Naive B cell (primary cell): ENCODE measurements around the gene INO80. TPM values are rescaled to one million over a fixed set of nuclear protein-coding genes. Genes with fewer than 3 reads are reported as not detected.
"Not testable (repeated sequence)": the region's sequence is repeated elsewhere in the genome, so short reads cannot be mapped to it uniquely, and the experiment has no call there.

ENCODE experiments used
- ATAC-seq, 2 donors: fragments of 150-1000 bp; cut with Tn5 transposase; 2 replicates each; pipeline ENCODE4 v1.10.0; 2021; ENCODE audit warnings: low read depth in 2 of 2, mild to moderate bottlenecking in 2 of 2, moderate library complexity in 2 of 2
- DNase-seq: peaks from one replicate; pipeline ENCODE4 v3.0.0; 2022
- H3K27ac Mint-ChIP-seq, 6 donors: one replicate each; pipeline ENCODE4 v1.8.0; 2020 to 2022; ENCODE audit warnings: mild to moderate bottlenecking in 6 of 6, mixed read lengths in 6 of 6, moderate library complexity in 5 of 6, inconsistent platforms in 2 of 6
- H3K27me3 Mint-ChIP-seq, 3 donors: one replicate each; pipeline ENCODE4 v1.8.0; 2021 to 2022; ENCODE audit warnings: mixed read lengths in 3 of 3, mild to moderate bottlenecking in 1 of 3
- H3K36me3 Mint-ChIP-seq, 2 donors: one replicate each; pipeline ENCODE4 v1.8.0; 2020 to 2022; ENCODE audit warnings: mixed read lengths in 2 of 2, inconsistent platforms in 1 of 2, mild to moderate bottlenecking in 1 of 2
- H3K4me1 Mint-ChIP-seq, 3 donors: one replicate each; pipeline ENCODE4 v1.8.0; 2020 to 2022; ENCODE audit warnings: mixed read lengths in 3 of 3, inconsistent platforms in 1 of 3, mild to moderate bottlenecking in 1 of 3, moderate library complexity in 1 of 3
- H3K4me3 Mint-ChIP-seq, 8 donors: one replicate each; pipeline ENCODE4 v1.8.0; 2020 to 2022; ENCODE audit warnings: mild to moderate bottlenecking in 8 of 8, mixed read lengths in 8 of 8, moderate library complexity in 8 of 8, inconsistent platforms in 2 of 8
- H3K9me3 Mint-ChIP-seq, 7 donors: one replicate each; pipeline ENCODE4 v1.8.0; 2020 to 2022; ENCODE audit warnings: mixed read lengths in 7 of 7, mild to moderate bottlenecking in 5 of 7, inconsistent platforms in 2 of 7, moderate library complexity in 1 of 7
- polyA plus RNA-seq, 6 donors: library from polyadenylated mRNA; unstranded; fragments of 300-500 nt; fragmentation: Illumina TruSeq; gene quantifications; one replicate each; pipeline ENCODE4 v1.2.3, GENCODE V29; 2021; ENCODE audit warnings: low read depth in 6 of 6

Gene INO80
- polyA plus RNA-seq, 6 donors from 2014 or later = 3.4 to 17.1 (median 7.5) TPM

DNA sequence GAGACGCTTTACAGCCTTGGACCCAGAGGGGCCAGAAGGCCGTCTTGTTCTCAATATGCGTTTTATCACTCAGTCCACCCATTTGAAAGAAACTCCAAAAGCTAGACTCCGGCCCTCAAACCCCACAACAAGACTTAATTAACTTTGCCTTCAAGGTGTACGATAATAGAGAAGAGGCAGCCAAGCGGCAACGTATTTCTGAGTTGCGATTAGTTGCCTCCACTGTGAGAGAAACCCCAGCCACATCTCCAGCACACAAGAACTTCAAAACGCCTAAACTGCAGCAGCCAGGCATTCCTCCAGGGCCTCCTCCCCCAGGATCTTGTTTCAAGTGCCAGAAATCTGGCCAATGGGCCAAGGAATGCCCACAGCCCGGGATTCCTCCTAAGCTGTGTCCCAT lies 17.4 kb upstream of the INO80 start:
- H3K9me3 Mint-ChIP-seq = peaks cover 0 to 14% (median 5%) of the 10 kb centered on the region in 7 donors
- no peaks in the 10 kb centered on the region for H3K4me1 Mint-ChIP-seq
- no peak overlapping the region for H3K27ac Mint-ChIP-seq
- H3K36me3 Mint-ChIP-seq = peaks cover 4 to 9% of the 10 kb centered on the region in 2 donors
- peaks cover 0 to 19% (median 11%) of the 10 kb centered on the region in 3 donors for H3K27me3 Mint-ChIP-seq
- ATAC-seq = no peak
- H3K4me3 Mint-ChIP-seq = no peak overlapping the region
- DNase-seq = no peak

DNA sequence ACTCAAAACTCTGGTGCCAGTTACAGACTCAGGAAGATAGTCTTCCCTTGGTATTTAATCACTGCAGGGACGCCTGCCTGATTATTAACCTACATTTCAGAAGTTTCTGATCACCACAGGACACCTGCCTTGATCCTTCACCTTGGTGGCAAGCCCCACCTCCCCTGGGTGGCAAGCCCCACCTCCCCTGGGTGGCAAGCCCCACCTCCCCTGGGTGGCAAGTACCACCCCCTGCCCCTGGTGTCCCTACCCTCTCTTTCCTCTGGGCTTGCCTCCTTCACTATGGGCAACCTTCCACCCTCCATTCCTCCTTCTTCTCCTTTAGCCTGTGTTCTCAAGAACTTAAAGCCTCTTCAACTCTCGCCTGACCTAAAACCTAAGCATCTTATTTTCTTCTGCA lies 16.0 kb upstream of the INO80 start:
- H3K36me3 Mint-ChIP-seq, H3K27ac Mint-ChIP-seq, DNase-seq, H3K4me1 Mint-ChIP-seq, H3K4me3 Mint-ChIP-seq: not testable (repeated sequence)
- H3K9me3 Mint-ChIP-seq = peaks cover 0 to 14% (median 5%) of the 10 kb centered on the region in 7 donors
- ATAC-seq = peak in 1 of 2 donors; percentile 37
- peaks cover 0 to 19% (median 16%) of the 10 kb centered on the region in 3 donors for H3K27me3 Mint-ChIP-seq

DNA sequence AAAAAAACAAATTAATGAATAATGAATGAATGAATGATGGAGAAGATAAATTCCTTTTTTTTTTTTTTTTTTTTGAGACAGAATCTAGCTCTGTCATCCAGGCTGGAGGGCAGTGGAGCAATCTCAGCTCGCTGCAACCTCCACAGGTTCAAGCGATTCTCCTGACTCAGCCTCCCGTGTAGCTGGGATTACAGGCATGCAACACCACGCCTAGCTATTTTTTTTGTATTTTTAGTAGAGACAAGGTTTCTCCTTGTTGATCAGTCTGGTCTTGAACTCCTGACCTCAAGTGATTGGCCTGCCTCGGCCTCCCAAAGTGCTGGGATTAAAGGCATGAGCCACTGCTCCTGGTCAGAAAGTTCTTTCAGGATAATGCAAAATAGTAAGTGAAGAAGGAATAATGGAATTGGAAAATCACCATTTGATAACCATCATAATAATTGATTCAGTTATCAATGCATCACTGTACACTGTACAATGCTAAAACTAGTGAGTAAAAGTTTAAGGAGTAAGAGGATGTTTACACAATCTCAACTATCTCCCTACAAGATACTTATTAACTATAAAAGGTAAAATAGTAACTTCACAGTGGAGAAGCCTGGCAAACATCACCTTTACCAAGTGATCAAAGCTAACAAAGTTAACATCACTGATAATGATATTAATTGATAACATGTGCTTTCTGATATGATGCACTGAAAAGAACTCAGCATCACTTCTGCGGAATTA lies 12.3 kb upstream of the INO80 start:
- Mint-ChIP-seq H3K36me3 (peaks cover 4 to 9% of the 10 kb centered on the region in 2 donors), H3K4me3 (no peak overlapping the region), H3K27ac (no peak overlapping the region), H3K9me3 (peaks cover 0 to 16% (median 5%) of the 10 kb centered on the region in 7 donors), H3K27me3 (peaks cover 6 to 26% (median 19%) of the 10 kb centered on the region in 3 donors), H3K4me1 (no peaks in the 10 kb centered on the region)
- no peak for ATAC-seq
- DNase-seq = no peak

DNA sequence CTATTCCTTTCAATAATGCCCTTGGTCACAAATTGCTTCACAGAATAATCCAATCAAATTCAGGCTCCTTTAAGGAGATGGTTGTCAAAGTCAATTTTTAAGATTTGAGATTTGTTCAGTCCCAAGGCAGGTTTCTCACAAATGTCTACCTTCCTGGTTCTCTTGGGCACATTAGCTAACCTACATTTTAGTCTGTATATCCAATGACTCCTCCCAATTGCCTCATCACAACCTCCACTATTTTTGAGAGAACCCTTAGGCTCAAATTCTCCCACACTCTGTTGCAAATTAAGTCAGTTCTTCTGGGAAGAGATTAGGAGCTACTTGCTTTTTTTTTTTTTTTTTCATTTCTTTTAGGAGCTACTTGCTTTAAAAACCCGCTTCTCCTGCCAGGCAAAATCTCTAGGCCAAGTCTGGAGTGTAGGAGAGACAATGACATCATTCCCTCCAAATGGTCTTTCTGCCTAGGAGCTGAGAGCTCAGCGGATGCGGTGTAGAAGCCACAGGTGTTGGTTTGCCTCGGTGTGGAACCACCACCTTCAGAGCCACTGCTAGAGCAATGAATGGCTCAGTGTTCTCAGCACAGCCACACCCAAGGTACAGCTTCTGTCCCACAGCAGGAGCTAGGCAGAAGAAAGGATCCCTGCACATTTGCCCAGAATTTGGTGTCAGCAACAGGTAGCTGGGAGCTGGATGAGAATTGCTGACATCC lies 10.0 kb upstream of the INO80 start:
- H3K27me3 Mint-ChIP-seq = peaks cover 0 to 15% (median 6%) of the 10 kb centered on the region in 3 donors
- peak overlapping the region in 1 of 6 donors; percentile 53 for H3K27ac Mint-ChIP-seq
- peaks cover 0 to 4% of the 10 kb centered on the region in 2 donors for H3K36me3 Mint-ChIP-seq
- ATAC-seq (no peak), DNase-seq (no peak)
- H3K4me1 Mint-ChIP-seq = no peaks in the 10 kb centered on the region
- H3K9me3 Mint-ChIP-seq = peaks cover 0 to 10% (median 5%) of the 10 kb centered on the region in 7 donors
- no peak overlapping the region for H3K4me3 Mint-ChIP-seq

DNA sequence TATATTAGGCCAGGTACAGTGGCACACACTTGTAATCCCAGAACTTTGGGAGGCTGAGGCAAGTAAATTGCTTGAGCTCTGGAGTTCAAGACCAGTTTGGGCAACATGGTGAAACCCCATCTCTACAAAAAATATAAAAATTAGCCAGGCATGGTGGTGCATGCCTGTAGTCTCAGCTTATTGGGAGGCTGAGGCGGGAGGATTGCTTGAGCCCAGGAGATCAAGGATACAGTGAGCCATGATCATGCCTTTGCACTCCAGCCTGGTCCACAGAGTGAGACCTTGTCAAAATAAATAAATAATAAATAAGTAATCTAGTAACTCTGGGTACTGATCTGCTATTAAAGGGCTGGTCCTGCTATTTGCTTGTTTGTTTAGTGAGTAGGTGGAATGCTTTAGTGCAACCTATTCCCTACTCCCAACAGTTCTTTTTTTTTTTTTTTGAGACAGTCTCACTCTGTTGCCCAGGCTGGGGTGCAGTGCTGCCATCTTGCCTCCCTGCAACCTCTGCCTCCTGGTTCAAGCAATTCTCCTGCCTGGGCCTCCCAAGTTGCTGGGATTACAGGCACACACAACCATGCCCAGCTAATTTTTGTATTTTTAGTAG lies 9.1 kb upstream of the INO80 start:
- H3K4me1 Mint-ChIP-seq = no peaks in the 10 kb centered on the region
- H3K4me3 Mint-ChIP-seq = no peak overlapping the region
- no peak for DNase-seq
- no peak overlapping the region for H3K27ac Mint-ChIP-seq
- H3K36me3 Mint-ChIP-seq = no peaks in the 10 kb centered on the region
- H3K9me3 Mint-ChIP-seq = peaks cover 0 to 6% (median 3%) of the 10 kb centered on the region in 7 donors
- ATAC-seq = no peak
- peaks cover 0 to 15% (median 6%) of the 10 kb centered on the region in 3 donors for H3K27me3 Mint-ChIP-seq

DNA sequence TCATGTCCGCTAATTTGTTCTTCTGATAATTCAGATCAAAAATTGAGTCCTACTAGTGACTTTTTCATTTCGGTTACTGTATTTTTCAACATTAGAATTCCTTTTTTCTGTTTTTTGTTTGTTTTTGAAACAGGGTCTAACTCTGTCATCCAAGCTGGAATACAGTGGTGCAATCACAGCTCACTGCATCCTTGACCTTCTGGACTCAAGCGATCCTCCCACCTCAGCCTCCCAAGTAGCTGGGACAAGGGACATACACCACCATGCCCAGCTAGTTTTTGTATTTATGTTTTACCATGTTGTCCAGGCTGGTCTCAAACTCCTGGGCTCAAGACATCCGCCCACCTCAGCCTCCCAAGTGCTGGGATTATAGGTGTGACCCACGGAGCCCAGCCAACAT lies 8.0 kb upstream of the INO80 start:
- DNase-seq = no peak
- Mint-ChIP-seq H3K4me3 (no peak overlapping the region), H3K27me3 (peaks cover 0 to 15% (median 6%) of the 10 kb centered on the region in 3 donors), H3K9me3 (peaks cover 0 to 3% (median 0%) of the 10 kb centered on the region in 7 donors), H3K4me1 (no peaks in the 10 kb centered on the region), H3K36me3 (no peaks in the 10 kb centered on the region), H3K27ac (peak overlapping the region in 1 of 6 donors; percentile 18)
- no peak for ATAC-seq

DNA sequence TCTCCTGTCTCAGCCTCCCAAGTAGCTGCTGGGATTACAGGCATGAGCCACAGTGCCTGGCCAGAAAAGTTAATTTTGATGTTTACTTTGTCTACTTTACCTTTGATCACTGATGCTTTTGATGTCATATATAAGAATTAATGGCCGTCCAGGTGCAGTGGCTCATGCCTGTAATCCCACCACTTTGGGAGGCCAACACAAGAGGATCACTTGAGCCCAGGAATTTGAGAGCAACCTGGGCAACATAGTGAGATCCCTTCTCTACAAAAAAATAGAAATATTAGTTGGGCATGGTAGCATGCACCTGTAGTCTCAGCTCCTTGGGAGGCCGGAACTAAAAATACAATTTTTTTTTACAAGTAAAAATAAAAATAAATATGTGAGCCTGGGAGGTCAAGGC lies 6.8 kb upstream of the INO80 start:
- Mint-ChIP-seq H3K9me3 (peaks cover 0 to 3% (median 0%) of the 10 kb centered on the region in 7 donors), H3K4me1 (no peaks in the 10 kb centered on the region), H3K36me3 (no peaks in the 10 kb centered on the region), H3K4me3 (no peak overlapping the region), H3K27me3 (peaks cover 0 to 15% (median 6%) of the 10 kb centered on the region in 3 donors), H3K27ac (no peak overlapping the region)
- no peak for ATAC-seq
- no peak for DNase-seq

DNA sequence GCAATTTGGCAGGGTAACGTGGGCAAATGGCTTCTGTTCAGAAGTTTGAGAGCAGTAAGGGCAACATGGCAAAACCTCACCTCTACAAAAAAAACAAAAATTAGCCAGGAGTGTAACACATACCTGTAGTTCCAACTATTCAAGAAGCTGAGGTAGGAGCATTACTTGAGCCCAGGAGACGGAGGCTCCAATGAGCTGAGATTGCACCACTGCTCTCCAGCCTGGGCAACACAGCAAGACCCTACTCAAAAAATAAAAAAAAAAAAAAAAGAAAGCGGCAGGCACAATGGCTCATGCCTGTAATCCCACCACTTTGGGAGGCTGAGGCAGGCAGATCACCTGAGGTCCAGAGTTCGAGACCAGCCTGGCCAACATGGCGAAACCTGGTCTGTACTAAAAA lies 5.9 kb upstream of the INO80 start:
- peaks cover 0 to 3% (median 0%) of the 10 kb centered on the region in 7 donors for H3K9me3 Mint-ChIP-seq
- DNase-seq = no peak
- H3K4me3 Mint-ChIP-seq = no peak overlapping the region
- peaks cover 0 to 8% (median 6%) of the 10 kb centered on the region in 3 donors for H3K27me3 Mint-ChIP-seq
- no peak overlapping the region for H3K27ac Mint-ChIP-seq
- no peaks in the 10 kb centered on the region for H3K36me3 Mint-ChIP-seq
- H3K4me1 Mint-ChIP-seq = no peaks in the 10 kb centered on the region
- no peak for ATAC-seq

DNA sequence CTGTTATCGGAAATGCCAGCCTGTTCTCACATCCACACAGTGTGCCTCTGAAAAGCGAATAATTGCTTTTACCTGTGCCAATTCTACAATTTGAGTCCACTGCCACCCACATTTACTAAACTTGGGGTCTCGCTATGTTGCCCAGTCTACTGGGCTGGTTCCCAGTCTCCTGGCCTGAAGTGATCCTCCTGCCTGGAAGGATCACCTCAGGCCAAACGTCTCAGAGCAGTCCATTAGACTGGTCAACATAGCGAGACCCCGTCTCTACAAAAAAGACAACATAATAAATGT lies 827 bp upstream of the INO80 start:
- peak overlapping the region; percentile 93 to 99 (median 98) for H3K4me3 Mint-ChIP-seq
- no peaks in the 10 kb centered on the region for H3K36me3 Mint-ChIP-seq
- no peaks in the 10 kb centered on the region for H3K9me3 Mint-ChIP-seq
- no peaks in the 10 kb centered on the region for H3K27me3 Mint-ChIP-seq
- H3K27ac Mint-ChIP-seq = peak overlapping the region; percentile 99 to 100 (median 100)
- DNase-seq (no peak), ATAC-seq (no peak)
- peaks cover 14 to 34% (median 29%) of the 10 kb centered on the region in 3 donors for H3K4me1 Mint-ChIP-seq

DNA sequence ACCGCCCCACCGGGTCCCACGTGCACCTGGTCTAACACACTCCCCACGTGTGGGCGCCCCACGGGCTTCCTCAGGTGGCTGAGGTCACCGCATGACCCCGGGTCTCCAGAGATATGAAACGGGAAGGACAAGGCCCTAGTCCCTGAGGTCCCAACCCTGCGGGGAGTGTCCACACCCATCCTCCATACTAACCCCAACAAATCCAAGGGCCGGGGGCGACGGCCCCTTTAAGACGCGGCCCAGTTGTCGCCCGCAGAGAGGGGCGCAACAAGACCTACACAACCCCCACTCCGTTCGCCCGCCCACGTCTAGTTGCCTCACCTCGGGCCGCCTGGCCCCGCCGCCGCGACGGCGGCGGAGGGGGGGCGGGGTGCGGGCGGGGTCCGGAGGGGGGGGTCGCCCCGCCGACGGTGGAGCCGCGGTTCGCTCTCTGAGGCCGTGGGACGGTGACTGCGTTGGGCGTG lies 396 bp downstream of the INO80 start:
- peaks cover 14 to 34% (median 29%) of the 10 kb centered on the region in 3 donors for H3K4me1 Mint-ChIP-seq
- ATAC-seq (peak in 1 of 2 donors; percentile 75), DNase-seq (peak; percentile 90)
- H3K27me3 Mint-ChIP-seq = no peaks in the 10 kb centered on the region
- H3K36me3 Mint-ChIP-seq = no peaks in the 10 kb centered on the region
- no peaks in the 10 kb centered on the region for H3K9me3 Mint-ChIP-seq
- H3K4me3 Mint-ChIP-seq = peak overlapping the region; percentile 93 to 99 (median 98)
- peak overlapping the region; percentile 86 to 100 (median 98) for H3K27ac Mint-ChIP-seq

DNA sequence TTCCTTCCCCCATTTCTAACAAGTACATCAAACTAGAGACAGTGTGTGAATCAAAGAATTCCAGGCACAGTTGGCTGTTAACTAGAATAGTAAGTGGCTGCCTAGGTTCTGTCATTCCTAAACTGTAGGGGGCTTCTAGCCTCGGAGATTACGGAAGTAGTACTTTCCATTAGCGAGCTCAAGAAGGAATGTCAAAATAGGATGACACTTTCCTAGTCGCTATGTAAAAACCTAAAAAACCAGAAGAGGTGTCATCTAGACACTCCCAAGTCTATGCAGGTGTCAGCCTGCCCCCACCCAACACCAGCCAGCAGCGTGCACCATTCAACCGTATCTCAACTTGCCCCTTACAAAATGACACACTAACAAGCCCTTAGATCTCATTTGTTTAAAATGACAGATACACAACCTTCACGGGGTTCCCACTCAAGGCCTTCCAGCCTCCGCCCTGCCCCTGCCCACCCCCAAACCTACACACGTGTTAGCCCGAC lies 874 bp downstream of the INO80 start:
- Mint-ChIP-seq H3K9me3 (no peaks in the 10 kb centered on the region), H3K4me1 (peaks cover 14 to 34% (median 29%) of the 10 kb centered on the region in 3 donors), H3K36me3 (no peaks in the 10 kb centered on the region), H3K27ac (peak overlapping the region; percentile 86 to 100 (median 98)), H3K4me3 (peak overlapping the region; percentile 88 to 99 (median 95)), H3K27me3 (no peaks in the 10 kb centered on the region)
- ATAC-seq = peak in 1 of 2 donors; percentile 79
- no peak for DNase-seq

DNA sequence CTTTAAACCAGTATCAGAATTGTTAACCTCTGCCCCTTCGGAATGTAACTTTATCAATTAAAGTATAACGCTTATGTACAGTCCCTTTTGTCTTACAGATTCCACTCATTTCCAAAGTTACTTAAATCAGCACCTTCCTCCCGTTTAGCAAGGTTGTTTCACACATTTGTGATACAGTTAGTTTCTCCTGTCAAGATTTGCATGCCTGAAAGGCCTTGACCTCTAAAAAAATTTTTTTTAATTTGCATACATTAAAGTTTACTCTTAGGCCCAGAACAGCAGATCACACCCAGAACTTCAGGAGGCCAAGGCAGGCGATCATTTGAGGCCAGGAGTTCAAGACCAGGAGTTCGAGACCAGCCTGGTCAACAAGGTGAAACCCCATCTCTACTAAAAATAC lies 9.1 kb downstream of the INO80 start:
- peaks cover 24 to 39% (median 24%) of the 10 kb centered on the region in 3 donors for H3K4me1 Mint-ChIP-seq
- H3K4me3 Mint-ChIP-seq = no peak overlapping the region
- H3K36me3 Mint-ChIP-seq = peaks cover 10 to 13% of the 10 kb centered on the region in 2 donors
- H3K9me3 Mint-ChIP-seq = no peaks in the 10 kb centered on the region
- H3K27ac Mint-ChIP-seq = peak overlapping the region in 2 of 6 donors; percentile 44 to 63
- ATAC-seq = no peak
- no peaks in the 10 kb centered on the region for H3K27me3 Mint-ChIP-seq
- DNase-seq = no peak
